D721Med (cell line): ENCODE results near the gene TMCC1.

ENCODE experiments used
- DNase-seq: peaks from one replicate; pipeline ENCODE4 v3.0.0; 2011; ENCODE audit warnings: low spot score; ENCODE audit not compliant: insufficient read length
- FAIRE-seq: peaks from 2 replicates; lab custom pipeline; 2011; peaks lifted over from hg19 to GRCh38; lab: Jason Lieb, UNC
- TF ChIP-seq, protein P1 (sequence below): IDR thresholded peaks from 2 replicates; pipeline ENCODE4 v1.5.1; 2012; ENCODE audit warnings: mild to moderate bottlenecking, control low read depth; ENCODE audit not compliant: insufficient read depth; ENCODE audit errors: missing control alignments

The TMCC1 gene

DNA sequence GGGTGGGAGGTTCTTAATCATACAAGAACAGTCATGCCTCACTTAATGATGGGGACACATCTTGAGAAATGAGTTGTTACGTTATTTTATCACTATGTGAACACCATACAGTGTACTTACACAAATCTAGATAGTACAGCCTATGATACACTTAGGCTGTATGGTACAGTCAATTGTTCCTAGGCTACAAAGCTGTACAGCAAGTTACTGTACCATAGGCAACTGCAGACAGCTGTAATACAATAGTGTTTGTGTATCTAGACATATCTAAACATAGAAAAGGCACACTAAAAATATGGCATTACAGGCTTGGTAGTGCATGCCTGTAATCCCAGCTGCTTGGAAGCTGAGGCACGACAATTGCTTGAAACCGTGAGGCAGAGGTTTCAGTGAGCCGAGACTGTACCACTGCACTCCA is 231.3 kb downstream of the TMCC1 start:
- TF ChIP-seq, protein P1, sequence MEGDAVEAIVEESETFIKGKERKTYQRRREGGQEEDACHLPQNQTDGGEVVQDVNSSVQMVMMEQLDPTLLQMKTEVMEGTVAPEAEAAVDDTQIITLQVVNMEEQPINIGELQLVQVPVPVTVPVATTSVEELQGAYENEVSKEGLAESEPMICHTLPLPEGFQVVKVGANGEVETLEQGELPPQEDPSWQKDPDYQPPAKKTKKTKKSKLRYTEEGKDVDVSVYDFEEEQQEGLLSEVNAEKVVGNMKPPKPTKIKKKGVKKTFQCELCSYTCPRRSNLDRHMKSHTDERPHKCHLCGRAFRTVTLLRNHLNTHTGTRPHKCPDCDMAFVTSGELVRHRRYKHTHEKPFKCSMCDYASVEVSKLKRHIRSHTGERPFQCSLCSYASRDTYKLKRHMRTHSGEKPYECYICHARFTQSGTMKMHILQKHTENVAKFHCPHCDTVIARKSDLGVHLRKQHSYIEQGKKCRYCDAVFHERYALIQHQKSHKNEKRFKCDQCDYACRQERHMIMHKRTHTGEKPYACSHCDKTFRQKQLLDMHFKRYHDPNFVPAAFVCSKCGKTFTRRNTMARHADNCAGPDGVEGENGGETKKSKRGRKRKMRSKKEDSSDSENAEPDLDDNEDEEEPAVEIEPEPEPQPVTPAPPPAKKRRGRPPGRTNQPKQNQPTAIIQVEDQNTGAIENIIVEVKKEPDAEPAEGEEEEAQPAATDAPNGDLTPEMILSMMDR = no peak

DNA sequence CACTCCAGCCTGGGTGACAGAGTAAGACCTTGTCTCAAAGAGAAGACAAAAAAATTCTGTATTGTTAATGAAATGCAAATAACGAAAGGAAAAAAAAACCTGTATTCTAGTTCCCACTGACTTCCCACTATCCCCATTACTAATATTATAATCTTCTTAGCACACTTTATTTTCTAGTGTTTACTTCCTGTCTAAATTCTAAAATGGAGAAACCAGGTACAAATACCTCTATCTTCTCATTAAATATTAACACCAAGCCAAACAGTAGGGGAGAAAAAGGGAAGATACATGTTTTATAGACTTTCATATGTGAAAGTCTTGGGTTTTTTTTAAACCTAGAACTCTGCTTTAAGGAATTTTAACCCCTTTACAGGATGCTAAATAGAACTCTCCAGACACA is 231.7 kb downstream of the TMCC1 start:
- TF ChIP-seq, protein P1 = no peak
- no peak for FAIRE-seq
- no peak for DNase-seq

More for the DNA sequence above, 231.3 kb downstream of the TMCC1 start:
- FAIRE-seq (no peak), DNase-seq (no peak)

DNA sequence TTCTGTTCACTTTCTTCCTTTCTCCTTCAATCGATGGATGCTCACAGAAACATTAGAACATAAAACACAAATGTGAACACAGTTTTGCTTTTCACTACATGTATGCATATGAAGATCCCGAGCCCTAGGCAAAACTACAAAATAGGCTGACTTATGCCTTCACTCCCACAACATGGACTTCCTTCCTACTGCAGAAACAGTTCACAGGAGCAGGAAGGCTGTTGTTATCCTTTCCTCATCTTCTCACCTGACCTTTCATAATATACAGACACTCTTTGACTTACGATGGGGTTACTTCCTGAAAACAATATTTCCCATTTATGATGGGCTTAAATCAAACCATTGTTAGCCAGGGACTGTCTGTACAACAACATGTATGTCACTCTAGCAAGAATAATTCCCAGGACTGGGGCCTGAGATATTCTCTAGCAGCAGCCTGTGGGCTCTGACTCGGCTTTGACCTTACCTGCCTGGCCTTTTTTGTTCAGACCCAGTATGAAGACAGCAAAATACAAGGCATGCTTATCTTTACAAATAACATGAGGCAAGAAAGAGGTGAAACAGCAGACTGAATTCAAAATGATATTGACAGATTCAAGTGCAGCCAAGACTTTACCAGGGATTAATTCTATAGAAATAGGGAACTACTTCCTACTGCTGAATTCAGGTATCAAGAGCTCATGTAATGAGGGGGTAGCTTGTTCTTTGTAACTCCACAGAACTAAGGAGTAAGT is 235.2 kb downstream of the TMCC1 start:
- no peak for FAIRE-seq
- no peak for DNase-seq
- TF ChIP-seq, protein P1 = no peak

DNA sequence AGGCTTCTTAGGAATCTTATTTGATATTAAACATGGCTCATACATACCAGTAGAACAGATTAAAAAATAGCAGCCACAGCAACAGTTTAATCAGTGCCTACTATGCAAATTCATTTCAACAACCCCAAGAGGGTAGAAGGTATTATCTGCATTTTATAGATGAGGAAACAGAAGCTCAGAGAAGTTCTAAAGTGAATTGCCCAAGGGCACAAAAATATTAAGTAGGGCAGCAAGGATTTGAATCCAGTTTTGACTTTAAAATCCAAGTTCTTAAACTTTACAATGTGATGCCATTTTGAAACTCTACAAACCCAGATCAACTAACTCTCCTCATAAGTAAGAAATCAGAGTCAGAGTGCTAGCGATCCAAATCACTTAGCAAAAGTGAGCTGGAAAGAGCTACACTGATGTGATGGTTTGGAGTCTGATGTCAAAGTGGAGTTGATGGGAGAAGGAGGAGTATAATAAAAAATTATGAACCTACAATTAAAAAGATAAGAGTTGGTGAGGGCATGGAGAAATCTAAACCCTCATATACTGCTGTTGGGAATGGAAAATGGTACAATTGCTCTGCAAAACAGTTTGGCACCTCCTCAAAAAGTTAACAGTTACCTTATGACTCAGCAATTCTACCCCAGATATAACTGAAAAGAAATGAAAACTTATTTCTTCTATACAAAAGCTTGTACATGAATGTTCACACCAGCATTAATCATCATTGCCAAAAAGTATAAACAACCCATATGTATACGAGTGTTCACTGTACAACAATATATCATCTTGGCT is 236.1 kb downstream of the TMCC1 start:
- TF ChIP-seq, protein P1 = no peak
- DNase-seq (no peak), FAIRE-seq (no peak)

DNA sequence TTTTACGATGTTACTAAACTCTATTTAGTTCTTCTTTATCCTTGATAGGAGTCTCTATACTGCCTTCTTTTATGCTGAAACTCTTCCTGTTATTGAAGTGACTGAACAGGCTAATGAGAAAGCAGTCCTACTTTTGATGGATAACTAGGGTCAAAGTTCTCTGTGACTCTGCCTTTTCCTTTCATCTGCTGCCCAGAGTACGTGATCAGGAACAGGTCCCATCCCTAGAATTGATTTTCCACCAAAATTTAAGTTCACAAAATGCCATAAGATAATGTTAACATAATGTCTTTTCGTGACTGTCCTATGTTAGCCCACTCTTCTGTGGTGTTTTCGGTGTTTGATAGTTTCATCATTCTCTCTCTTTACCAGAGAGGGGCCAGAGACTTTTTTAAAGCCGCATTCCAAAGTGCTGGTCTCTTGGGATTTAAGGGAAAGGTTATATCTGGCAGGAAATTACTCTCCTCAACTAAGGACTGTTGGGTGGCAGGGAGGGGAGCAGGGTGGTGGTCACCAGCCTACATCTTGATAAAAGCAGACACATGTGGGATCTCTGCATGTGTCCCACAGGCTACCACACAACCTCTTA is 236.8 kb downstream of the TMCC1 start:
- no peak for FAIRE-seq
- DNase-seq = no peak
- TF ChIP-seq, protein P1 = no peak

DNA sequence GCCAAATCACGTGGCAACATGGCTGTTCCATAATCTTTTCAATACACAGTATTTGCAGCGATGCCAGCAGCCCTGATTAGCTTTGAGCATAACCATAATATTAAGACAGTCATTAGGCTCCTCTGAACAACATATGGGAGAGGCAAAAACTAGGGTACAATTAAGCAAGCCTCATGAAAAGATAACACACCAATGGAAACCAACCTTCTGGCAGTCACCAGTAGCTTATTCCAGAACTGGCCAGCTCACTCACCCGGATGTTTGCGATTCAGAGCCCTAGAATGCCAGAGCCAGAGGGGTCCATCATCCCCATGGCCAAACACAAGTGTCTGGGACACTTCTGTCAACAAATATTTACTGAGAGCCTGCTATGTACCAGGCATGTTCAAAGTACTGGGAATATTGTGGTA is 238.2 kb downstream of the TMCC1 start:
- FAIRE-seq (no peak), DNase-seq (no peak)

More for the DNA sequence above, 238.2 kb downstream of the TMCC1 start:
- TF ChIP-seq, protein P1 = no peak
